Osteoblast (primary cell): ENCODE measurements around the gene RBL2. TPM values are rescaled to one million over a fixed set of nuclear protein-coding genes. Genes with fewer than 3 reads are reported as not detected.

Experiments
- DNase-seq: peaks from one replicate; pipeline ENCODE4 v3.0.0; 2011; ENCODE audit warnings: low spot score, mixed read lengths; ENCODE audit not compliant: insufficient read length; ENCODE audit errors: missing footprints
- H2AFZ ChIP-seq: 2 replicates; pipeline ENCODE4 v1.6.0; 2011; ENCODE audit warnings: mild to moderate bottlenecking, low read length
- H3K27ac ChIP-seq: 2 replicates; pipeline ENCODE4 v1.5.1; 2011; ENCODE audit warnings: mild to moderate bottlenecking, low read depth, low read length, moderate library complexity
- H3K27me3 ChIP-seq: 2 replicates; pipeline ENCODE4 v1.6.0; 2012; ENCODE audit warnings: mild to moderate bottlenecking, control low read depth, inconsistent platforms, low read length, moderate library complexity; ENCODE audit not compliant: insufficient read depth
- H3K36me3 ChIP-seq: 2 replicates; pipeline ENCODE4 v1.5.1; 2011; ENCODE audit warnings: mild to moderate bottlenecking, low read length, control low read depth, moderate library complexity; ENCODE audit not compliant: insufficient read depth
- H3K4me1 ChIP-seq: 2 replicates; pipeline ENCODE4 v1.5.1; 2011; ENCODE audit warnings: mild to moderate bottlenecking, low read length, control low read depth, moderate library complexity; ENCODE audit not compliant: insufficient read depth
- H3K4me2 ChIP-seq: 2 replicates; pipeline ENCODE4 v1.6.0; 2011; ENCODE audit warnings: mild to moderate bottlenecking, low read length; ENCODE audit not compliant: insufficient read depth
- H3K4me3 ChIP-seq: fragments of 200-600 bp; sonication (generic); 3 replicates; pipeline ENCODE4 v1.5.1; 2012; ENCODE audit warnings: mild to moderate bottlenecking, low read length, inconsistent platforms; ENCODE audit not compliant: insufficient read depth
- H3K79me2 ChIP-seq: 2 replicates; pipeline ENCODE4 v1.6.0; 2012; ENCODE audit warnings: mild to moderate bottlenecking, low read length, control low read depth, inconsistent platforms; ENCODE audit not compliant: insufficient read depth
- H3K9me3 ChIP-seq: 2 replicates; pipeline ENCODE4 v1.5.1; 2011; ENCODE audit warnings: low read depth, low read length, control low read depth
- H4K20me1 ChIP-seq: 2 replicates; pipeline ENCODE4 v1.6.0; 2012; ENCODE audit warnings: mild to moderate bottlenecking, low read length, control low read depth; ENCODE audit not compliant: insufficient read depth
- total RNA-seq: library from RNA; depleted of rRNA; stranded (reverse); fragments of >200 nt; gene quantifications from 2 replicates; pipeline ENCODE4 v1.2.3, GENCODE V29; 2012
- TF ChIP-seq, protein P1 (sequence below): IDR thresholded peaks from 2 replicates; pipeline ENCODE4 v1.5.1; 2011; ENCODE audit warnings: mild to moderate bottlenecking, low read depth, low read length, moderate library complexity; ENCODE audit errors: extremely low read depth

Gene RBL2
- total RNA-seq, 1 donor, result 56.1 TPM

- Histone ChIP-seq H4K20me1 (no peaks in the 10 kb centered on the region), H3K4me1 (no peaks in the 10 kb centered on the region), H3K9me3 (no peaks in the 10 kb centered on the region), H3K4me3 (no peak overlapping the region), H3K27ac (no peak overlapping the region), H2AFZ (no peak overlapping the region), H3K36me3 (peaks cover 24% of the 10 kb centered on the region), H3K4me2 (no peak overlapping the region), H3K79me2 (no peaks in the 10 kb centered on the region), H3K27me3 (no peaks in the 10 kb centered on the region)
- TF ChIP-seq, protein P1, sequence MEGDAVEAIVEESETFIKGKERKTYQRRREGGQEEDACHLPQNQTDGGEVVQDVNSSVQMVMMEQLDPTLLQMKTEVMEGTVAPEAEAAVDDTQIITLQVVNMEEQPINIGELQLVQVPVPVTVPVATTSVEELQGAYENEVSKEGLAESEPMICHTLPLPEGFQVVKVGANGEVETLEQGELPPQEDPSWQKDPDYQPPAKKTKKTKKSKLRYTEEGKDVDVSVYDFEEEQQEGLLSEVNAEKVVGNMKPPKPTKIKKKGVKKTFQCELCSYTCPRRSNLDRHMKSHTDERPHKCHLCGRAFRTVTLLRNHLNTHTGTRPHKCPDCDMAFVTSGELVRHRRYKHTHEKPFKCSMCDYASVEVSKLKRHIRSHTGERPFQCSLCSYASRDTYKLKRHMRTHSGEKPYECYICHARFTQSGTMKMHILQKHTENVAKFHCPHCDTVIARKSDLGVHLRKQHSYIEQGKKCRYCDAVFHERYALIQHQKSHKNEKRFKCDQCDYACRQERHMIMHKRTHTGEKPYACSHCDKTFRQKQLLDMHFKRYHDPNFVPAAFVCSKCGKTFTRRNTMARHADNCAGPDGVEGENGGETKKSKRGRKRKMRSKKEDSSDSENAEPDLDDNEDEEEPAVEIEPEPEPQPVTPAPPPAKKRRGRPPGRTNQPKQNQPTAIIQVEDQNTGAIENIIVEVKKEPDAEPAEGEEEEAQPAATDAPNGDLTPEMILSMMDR, result no peak
- DNase-seq, result no peak
These were observed 55.5 kb downstream of the RBL2 start for GRCh38 chr16:53489755-53490154.

DNA sequence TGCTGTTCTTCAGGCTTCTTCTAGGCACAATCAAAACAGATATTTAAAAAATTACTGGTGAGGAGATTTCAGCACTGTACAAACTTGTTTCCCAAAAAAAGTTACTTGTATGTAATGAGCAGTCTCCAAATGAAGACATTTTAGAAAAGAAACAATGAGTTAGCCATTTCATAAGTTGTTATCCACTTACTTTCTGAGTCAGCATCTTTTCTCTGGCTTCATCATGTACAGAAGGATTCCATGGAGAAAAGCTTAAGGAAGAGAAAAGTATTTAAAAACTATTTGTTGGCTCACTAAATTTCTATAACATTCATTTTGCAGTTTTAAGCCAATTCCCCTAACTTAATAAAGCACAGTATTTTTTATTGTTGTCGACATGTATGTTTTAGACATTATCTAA, 58.2 kb downstream of the RBL2 start:
- Histone ChIP-seq H3K36me3 (peaks cover 44% of the 10 kb centered on the region), H3K4me3 (no peak overlapping the region), H3K9me3 (no peaks in the 10 kb centered on the region), H3K79me2 (no peaks in the 10 kb centered on the region), H3K27me3 (no peaks in the 10 kb centered on the region), H4K20me1 (no peaks in the 10 kb centered on the region), H2AFZ (no peak overlapping the region), H3K4me1 (no peaks in the 10 kb centered on the region), H3K4me2 (no peak overlapping the region), H3K27ac (no peak overlapping the region)
- TF ChIP-seq, protein P1, result no peak
- DNase-seq, result no peak

DNA sequence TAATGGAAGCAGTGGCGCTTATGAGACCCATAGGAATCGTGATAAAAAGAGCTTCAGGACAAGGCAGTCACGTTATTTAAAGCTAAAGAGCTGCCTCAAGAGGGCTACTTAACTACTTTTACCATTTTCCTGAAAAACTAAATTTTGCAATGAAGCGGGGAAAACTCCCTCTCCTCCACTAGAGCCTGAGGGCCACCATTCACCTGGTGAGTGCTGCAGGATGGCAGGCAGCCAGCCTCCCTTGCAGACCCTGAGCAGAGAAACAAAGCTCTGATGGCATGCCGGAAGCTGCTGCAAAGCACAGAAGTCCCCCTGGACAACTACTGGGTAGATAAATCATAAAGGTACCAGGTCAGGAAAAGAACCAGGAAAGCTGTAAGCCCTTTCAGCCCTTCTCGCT, 60.4 kb downstream of the RBL2 start:
- Histone ChIP-seq H3K27ac (no peak overlapping the region), H3K36me3 (peaks cover 55% of the 10 kb centered on the region), H3K4me2 (no peak overlapping the region), H3K4me1 (no peaks in the 10 kb centered on the region), H4K20me1 (no peaks in the 10 kb centered on the region), H3K4me3 (no peak overlapping the region), H3K79me2 (no peaks in the 10 kb centered on the region), H3K9me3 (no peaks in the 10 kb centered on the region), H3K27me3 (no peaks in the 10 kb centered on the region), H2AFZ (no peak overlapping the region)
- TF ChIP-seq, protein P1, result no peak
- DNase-seq, result no peak

GRCh38 chr16:53495325-53495724, 61.1 kb downstream of the RBL2 start:
- no peak for DNase-seq
- H3K36me3 ChIP-seq, result peaks cover 52% of the 10 kb centered on the region

More at GRCh38 chr16:53495325-53495724, 61.1 kb downstream of the RBL2 start:
- Histone ChIP-seq H3K9me3 (no peaks in the 10 kb centered on the region), H3K4me1 (no peaks in the 10 kb centered on the region), H3K4me3 (no peak overlapping the region), H3K4me2 (no peak overlapping the region), H3K27me3 (no peaks in the 10 kb centered on the region), H2AFZ (no peak overlapping the region), H3K27ac (no peak overlapping the region), H3K79me2 (no peaks in the 10 kb centered on the region), H4K20me1 (no peaks in the 10 kb centered on the region)
- TF ChIP-seq, protein P1, result peak; percentile 16
